Esophagus squamous epithelium (tissue), 5 donors: ENCODE data around the gene LRRD1. TPM values are rescaled to one million over a fixed set of nuclear protein-coding genes. Genes with fewer than 3 reads are reported as not detected.
A peak's percentile ranks its signal among the peaks of the same experiment; 100 is the strongest.

Experiments used
- DNase-seq: peaks from one replicate; lab custom pipeline; 2025; lab: John Stamatoyannopoulos, UW
- H3K27ac ChIP-seq, 4 donors: fragments of 200-600 bp; sonication (generic); one replicate each; pipeline ENCODE4 v1.5.1; 2016 to 2019; ENCODE audit warnings: mild to moderate bottlenecking in 1 of 4
- H3K27me3 ChIP-seq, 4 donors: fragments of 200-600 bp; sonication (generic); 1 replicate in 3 of 4; 2 replicates in 1 of 4; pipeline versions ENCODE4 v1.5.1 to v1.6.0; 2017 to 2021; ENCODE audit warnings: antibody characterized with exemption in 1 of 4
- H3K36me3 ChIP-seq, 3 donors: fragments of 200-600 bp; sonication (generic); one replicate each; pipeline ENCODE4 v1.5.1; 2016 to 2019
- H3K4me1 ChIP-seq, 3 donors: fragments of 200-600 bp; sonication (generic); one replicate each; pipeline ENCODE4 v1.5.1; 2017 to 2019
- H3K4me3 ChIP-seq, 4 donors: fragments of 200-600 bp; sonication (generic); 1 replicate in 3 of 4; 2 replicates in 1 of 4; pipeline ENCODE4 v1.5.1; 2016 to 2019; ENCODE audit warnings: mild to moderate bottlenecking in 2 of 4, moderate library complexity in 1 of 4
- H3K9me3 ChIP-seq, 3 donors: fragments of 200-600 bp; sonication (generic); one replicate each; pipeline ENCODE4 v1.5.1; 2016 to 2019
- CTCF ChIP-seq, 6 experiments: fragments of 450-650 bp in 4 of 6; fragments of 200-600 bp in 2 of 6; sonication (generic) in 2 of 6; IDR thresholded peaks; one replicate each; pipeline ENCODE4 v1.5.1; 2016 to 2019; ENCODE audit warnings: antibody characterized with exemption in 6 of 6, mild to moderate bottlenecking in 4 of 6, moderate library complexity in 4 of 6
- POLR2A ChIP-seq, 4 donors: fragments of 450-650 bp; IDR thresholded peaks; one replicate each; pipeline ENCODE4 v1.6.1; 2017; ENCODE audit warnings: antibody characterized with exemption in 4 of 4, mild to moderate bottlenecking in 4 of 4, moderate library complexity in 3 of 4
- WGBS, 2 donors: methylation state at CpG; one replicate each; pipeline ENCODE4 v1.1.5; 2018; 5-methylcytosine and 5-hydroxymethylcytosine counted together
- intact Hi-C: fragments of 100-400 bp; cut with DNase I; formaldehyde crosslinking; loops from one replicate; pipeline ENCODE4 v1.15.0; 2022
- total RNA-seq, 4 donors: library from RNA; depleted of rRNA; stranded (reverse); fragments of >200 nt; gene quantifications; one replicate each; pipeline ENCODE4 v1.1.0, GENCODE V29; 2016
- donor health status: DM: yes; HTN: yes; CAD: no.

The LRRD1 gene
- total RNA-seq, 4 donors from 2014 or later, result not detected

DNA sequence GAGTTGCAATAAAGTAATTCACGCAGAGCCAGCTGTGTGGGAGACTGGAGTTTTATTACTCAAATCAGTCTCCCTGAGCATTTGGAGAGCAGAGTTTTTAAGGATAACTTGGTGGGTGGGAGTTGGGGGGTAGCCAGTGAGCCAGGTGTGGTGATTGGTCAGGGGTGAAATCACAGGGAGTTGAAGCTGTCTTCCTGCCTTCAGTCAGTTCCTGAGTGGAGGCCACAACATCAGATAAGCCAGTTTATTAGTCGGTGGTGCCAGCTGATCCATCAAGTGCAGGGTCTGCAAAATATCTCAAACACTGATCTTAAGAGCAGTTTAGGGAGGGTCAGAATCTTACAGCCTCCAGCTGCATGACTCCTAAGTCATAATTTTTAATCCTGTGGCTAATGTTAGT lies 41.4 kb downstream of the LRRD1 start:
- H3K27ac ChIP-seq, result no peak overlapping the region
- WGBS, 2 donors, result 60 to 64% methylated on average over 2 of the region's 2 CpGs
- H3K4me1 ChIP-seq, result peaks cover 0 to 19% (median 1%) of the 10 kb centered on the region in 3 donors
- TF ChIP-seq POLR2A (IDR thresholded peaks at IDR 0.05) (no peak), CTCF (IDR thresholded peaks at IDR 0.05) (no peak)
- DNase-seq, result no peak
- H3K4me3 ChIP-seq, result no peak overlapping the region
- intact Hi-C loops, result loop anchor here (10.0 kb wide), 1 partner anchor 107 kb away; the partner anchor contains the start of genes ANKIB1 and KRIT1
- no peaks in the 10 kb centered on the region for H3K36me3 ChIP-seq
- H3K9me3 ChIP-seq, result no peaks in the 10 kb centered on the region
- no peaks in the 10 kb centered on the region for H3K27me3 ChIP-seq

- WGBS, 2 donors, result 23 to 24% methylated on average over 19 to 21 of the region's 21 CpGs
- Histone ChIP-seq H3K4me3 (peak overlapping the region; percentile 88 to 95 (median 94)), H3K9me3 (no peaks in the 10 kb centered on the region), H3K27me3 (no peaks in the 10 kb centered on the region), H3K36me3 (peaks cover 0 to 11% (median 0%) of the 10 kb centered on the region in 3 donors), H3K27ac (peak overlapping the region; percentile 95 to 98 (median 97)), H3K4me1 (peaks cover 0 to 36% (median 8%) of the 10 kb centered on the region in 3 donors)
- DNase-seq, result no peak
- intact Hi-C loops, result loop anchor here (10.0 kb wide), 1 partner anchor 110 kb away; the partner anchor contains the start of genes ANKIB1 and KRIT1
- TF ChIP-seq CTCF (IDR thresholded peaks at IDR 0.05), result no peak
These were observed 43.7 kb downstream of the LRRD1 start for GRCh38 chr7:92135052-92135889.

- H3K36me3 ChIP-seq, result peaks cover 0 to 18% (median 0%) of the 10 kb centered on the region in 3 donors
- 0 to 1% methylated on average over 20 to 25 of the region's 73 CpGs for WGBS, 2 donors
- no peaks in the 10 kb centered on the region for H3K9me3 ChIP-seq
- peak within 1 kb of the TSS; percentile 95 to 98 (median 97) for H3K27ac ChIP-seq
- no peaks in the 10 kb centered on the region for H3K27me3 ChIP-seq
- intact Hi-C loops, result loop anchor here (10.0 kb wide), 1 partner anchor 110 kb away; the partner anchor contains the start of genes ANKIB1 and KRIT1
- H3K4me1 ChIP-seq, result peaks cover 0 to 36% (median 8%) of the 10 kb centered on the region in 3 donors
- DNase-seq, result peak; percentile 74
- TF ChIP-seq CTCF (IDR thresholded peaks at IDR 0.05), result peak in 1 of 6 experiments; percentile 9
- peak in 3 of 4 donors; percentile 75 to 83 (median 80) for TF ChIP-seq POLR2A (IDR thresholded peaks at IDR 0.05)
- peak within 1 kb of the TSS; percentile 88 to 95 (median 94) for H3K4me3 ChIP-seq
These were observed 44.5 kb downstream of the LRRD1 start, which contains the start of gene CYP51A1 for GRCh38 chr7:92134271-92135051. TSS of gene CYP51A1 (minus strand) at chr7:92134477. CDS start at chr7:92134364, 113 bp downstream.

- H3K27ac ChIP-seq, result peak overlapping the region; percentile 95 to 98 (median 97)
- H3K4me3 ChIP-seq, result peak overlapping the region; percentile 88 to 95 (median 94)
- H3K4me1 ChIP-seq, result peaks cover 0 to 36% (median 8%) of the 10 kb centered on the region in 3 donors
- no peaks in the 10 kb centered on the region for H3K27me3 ChIP-seq
- H3K9me3 ChIP-seq, result no peaks in the 10 kb centered on the region
- DNase-seq, result peak; percentile 12
- H3K36me3 ChIP-seq, result peaks cover 0 to 24% (median under 1%) of the 10 kb centered on the region in 3 donors
- intact Hi-C loops, result loop anchor here (10.0 kb wide), 1 partner anchor 111 kb away; the partner anchor contains the start of genes ANKIB1 and KRIT1
- TF ChIP-seq POLR2A (IDR thresholded peaks at IDR 0.05) (no peak), CTCF (IDR thresholded peaks at IDR 0.05) (peak; percentile 44 to 81 (median 76))
- WGBS, 2 donors, result 0% methylated on average over 3 of the region's 42 CpGs; no CpG with 5 or more reads in 1 of the 2 donors
These were observed 45.1 kb downstream of the LRRD1 start for GRCh38 chr7:92133737-92134270.
